MCF 10A (cell line): ENCODE measurements around the gene ACIN1. TPM values are rescaled to one million over a fixed set of nuclear protein-coding genes. Genes with fewer than 3 reads are reported as not detected.

Experiments
- Bru-seq: library from RNA; stranded (reverse); fragments of 400-500 nt; gene quantifications from one replicate; lab custom pipeline; 2021; lab: Mats Ljungman, UMichigan
- BruChase-seq, 2 experiments: library from RNA; stranded (reverse); fragments of 400-500 nt; gene quantifications; one replicate each; lab custom pipeline; 2021; lab: Mats Ljungman, UMichigan
- BruUV-seq: library from RNA; stranded (reverse); fragments of 400-500 nt; replicated peaks from 2 replicates; lab custom pipeline; 2021; lab: Mats Ljungman, UMichigan
- CTCF ChIA-PET: fragments of 300-600 bp; sonication (Branson Sonifier 250); formaldehyde crosslinking; extraction: SDS; loops from one replicate; lab custom pipeline; 2021; ENCODE audit warnings: antibody characterized with exemption, inconsistent platforms; lab: Yijun Ruan, JAX
- POLR2A ChIA-PET: fragments of 300-600, 350-650 bp; sonication (Branson Sonifier 250); formaldehyde crosslinking; extraction: SDS; loops from one replicate; lab custom pipeline; 2020; ENCODE audit warnings: antibody characterized with exemption, inconsistent platforms; lab: Yijun Ruan, JAX
- DNase-seq: peaks from one replicate; pipeline ENCODE4 v3.0.0-alpha.2; 2018; ENCODE audit not compliant: unreplicated experiment
- H3K27ac Mint-ChIP-seq: one replicate; pipeline ENCODE4 v1.8.0; 2022; ENCODE audit warnings: mild to moderate bottlenecking, low read depth, mixed read lengths; ENCODE audit not compliant: unreplicated experiment
- H3K27me3 Mint-ChIP-seq: one replicate; pipeline ENCODE4 v1.8.0; 2022; ENCODE audit warnings: mixed read lengths; ENCODE audit not compliant: insufficient read depth, unreplicated experiment
- H3K36me3 Mint-ChIP-seq: one replicate; pipeline ENCODE4 v1.8.0; 2022; ENCODE audit warnings: mild to moderate bottlenecking, moderate library complexity, mixed read lengths; ENCODE audit not compliant: insufficient read depth, unreplicated experiment
- H3K4me1 Mint-ChIP-seq: one replicate; pipeline ENCODE4 v1.8.0; 2022; ENCODE audit warnings: mixed read lengths; ENCODE audit not compliant: insufficient read depth, unreplicated experiment
- H3K4me3 Mint-ChIP-seq: one replicate; pipeline ENCODE4 v1.8.0; 2022; ENCODE audit warnings: mild to moderate bottlenecking, moderate library complexity, mixed read lengths; ENCODE audit not compliant: unreplicated experiment
- H3K9me3 Mint-ChIP-seq: one replicate; pipeline ENCODE4 v1.8.0; 2022; ENCODE audit warnings: mixed read lengths; ENCODE audit not compliant: unreplicated experiment
- intact Hi-C: fragments of 100-400 bp; cut with micrococcal nuclease; formaldehyde crosslinking; loops from 2 replicates; pipeline ENCODE4 v1.14.1; 2022
- long read RNA-seq: library from polyadenylated mRNA; stranded (forward); transcript quantifications from one replicate; pipeline ENCODE4 v2.0.0, GENCODE V29; 2022
- total RNA-seq: library from RNA; stranded (reverse); gene quantifications from 2 replicates; pipeline ENCODE4 v1.2.3, GENCODE V29; 2022
- TF ChIP-seq, protein P1 (sequence below): fragments of 200-600 bp; IDR thresholded peaks from one replicate; pipeline ENCODE4 v1.8.0; 2022; ENCODE audit warnings: antibody characterized with exemption, mild to moderate bottlenecking; ENCODE audit not compliant: unreplicated experiment

The ACIN1 gene, protein sequence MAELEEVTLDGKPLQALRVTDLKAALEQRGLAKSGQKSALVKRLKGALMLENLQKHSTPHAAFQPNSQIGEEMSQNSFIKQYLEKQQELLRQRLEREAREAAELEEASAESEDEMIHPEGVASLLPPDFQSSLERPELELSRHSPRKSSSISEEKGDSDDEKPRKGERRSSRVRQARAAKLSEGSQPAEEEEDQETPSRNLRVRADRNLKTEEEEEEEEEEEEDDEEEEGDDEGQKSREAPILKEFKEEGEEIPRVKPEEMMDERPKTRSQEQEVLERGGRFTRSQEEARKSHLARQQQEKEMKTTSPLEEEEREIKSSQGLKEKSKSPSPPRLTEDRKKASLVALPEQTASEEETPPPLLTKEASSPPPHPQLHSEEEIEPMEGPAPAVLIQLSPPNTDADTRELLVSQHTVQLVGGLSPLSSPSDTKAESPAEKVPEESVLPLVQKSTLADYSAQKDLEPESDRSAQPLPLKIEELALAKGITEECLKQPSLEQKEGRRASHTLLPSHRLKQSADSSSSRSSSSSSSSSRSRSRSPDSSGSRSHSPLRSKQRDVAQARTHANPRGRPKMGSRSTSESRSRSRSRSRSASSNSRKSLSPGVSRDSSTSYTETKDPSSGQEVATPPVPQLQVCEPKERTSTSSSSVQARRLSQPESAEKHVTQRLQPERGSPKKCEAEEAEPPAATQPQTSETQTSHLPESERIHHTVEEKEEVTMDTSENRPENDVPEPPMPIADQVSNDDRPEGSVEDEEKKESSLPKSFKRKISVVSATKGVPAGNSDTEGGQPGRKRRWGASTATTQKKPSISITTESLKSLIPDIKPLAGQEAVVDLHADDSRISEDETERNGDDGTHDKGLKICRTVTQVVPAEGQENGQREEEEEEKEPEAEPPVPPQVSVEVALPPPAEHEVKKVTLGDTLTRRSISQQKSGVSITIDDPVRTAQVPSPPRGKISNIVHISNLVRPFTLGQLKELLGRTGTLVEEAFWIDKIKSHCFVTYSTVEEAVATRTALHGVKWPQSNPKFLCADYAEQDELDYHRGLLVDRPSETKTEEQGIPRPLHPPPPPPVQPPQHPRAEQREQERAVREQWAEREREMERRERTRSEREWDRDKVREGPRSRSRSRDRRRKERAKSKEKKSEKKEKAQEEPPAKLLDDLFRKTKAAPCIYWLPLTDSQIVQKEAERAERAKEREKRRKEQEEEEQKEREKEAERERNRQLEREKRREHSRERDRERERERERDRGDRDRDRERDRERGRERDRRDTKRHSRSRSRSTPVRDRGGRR
- total RNA-seq: 197 and 213 TPM in 2 replicates
- percentile 92 among the genes with signal in this experiment for Bru-seq, nascent RNA
- percentile 93 among the genes with signal in this experiment for BruChase-seq, experiment 1, labeled RNA remaining after a 6-hour chase
- percentile 95 among the genes with signal in this experiment for BruChase-seq, experiment 2, labeled RNA remaining after a 2-hour chase
- long read RNA-seq, full-length matches to known transcripts: 30 of 89 reads
- long read RNA-seq, partial matches to known transcripts: 32 of 89 reads
- long read RNA-seq, other reads (novel, unspliced or antisense): 27 of 89 reads

DNA sequence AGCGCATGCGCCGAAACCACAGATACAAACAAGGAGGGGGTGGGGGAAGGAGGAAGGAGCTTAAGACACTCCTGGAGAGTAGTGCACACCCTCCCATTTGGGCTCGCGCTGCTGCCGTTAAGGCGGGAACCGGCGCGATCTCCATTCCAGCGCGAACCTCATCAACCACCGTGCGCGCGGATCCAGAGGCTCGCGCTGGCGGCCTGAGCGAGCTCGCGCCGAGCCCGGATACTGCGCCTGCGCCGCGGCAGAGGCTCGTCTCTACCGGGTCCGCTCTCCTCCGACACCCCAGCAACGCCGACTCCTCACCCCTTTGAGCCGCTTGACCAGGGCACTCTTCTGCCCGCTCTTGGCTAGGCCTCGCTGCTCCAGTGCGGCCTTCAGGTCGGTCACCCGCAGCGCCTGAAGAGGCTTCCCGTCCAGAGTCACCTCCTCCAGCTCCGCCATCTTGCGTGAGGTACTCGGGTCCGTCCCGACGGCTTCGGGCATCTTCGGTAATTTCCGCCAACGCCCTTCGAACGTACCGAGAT is at the start of gene ACIN1:
Gene ACIN1 (minus strand): TSS at position 471 of the 530 bp plus-strand sequence. CDS start 24 bp downstream, at position 447.
- Mint-ChIP-seq H3K36me3 (peaks cover 60% of the 10 kb centered on the region), H3K27me3 (no peaks in the 10 kb centered on the region), H3K4me3 (no peak within 1 kb of the TSS), H3K4me1 (peaks cover 21% of the 10 kb centered on the region), H3K9me3 (no peaks in the 10 kb centered on the region), H3K27ac (no peak within 1 kb of the TSS)
- TF ChIP-seq, protein P1, sequence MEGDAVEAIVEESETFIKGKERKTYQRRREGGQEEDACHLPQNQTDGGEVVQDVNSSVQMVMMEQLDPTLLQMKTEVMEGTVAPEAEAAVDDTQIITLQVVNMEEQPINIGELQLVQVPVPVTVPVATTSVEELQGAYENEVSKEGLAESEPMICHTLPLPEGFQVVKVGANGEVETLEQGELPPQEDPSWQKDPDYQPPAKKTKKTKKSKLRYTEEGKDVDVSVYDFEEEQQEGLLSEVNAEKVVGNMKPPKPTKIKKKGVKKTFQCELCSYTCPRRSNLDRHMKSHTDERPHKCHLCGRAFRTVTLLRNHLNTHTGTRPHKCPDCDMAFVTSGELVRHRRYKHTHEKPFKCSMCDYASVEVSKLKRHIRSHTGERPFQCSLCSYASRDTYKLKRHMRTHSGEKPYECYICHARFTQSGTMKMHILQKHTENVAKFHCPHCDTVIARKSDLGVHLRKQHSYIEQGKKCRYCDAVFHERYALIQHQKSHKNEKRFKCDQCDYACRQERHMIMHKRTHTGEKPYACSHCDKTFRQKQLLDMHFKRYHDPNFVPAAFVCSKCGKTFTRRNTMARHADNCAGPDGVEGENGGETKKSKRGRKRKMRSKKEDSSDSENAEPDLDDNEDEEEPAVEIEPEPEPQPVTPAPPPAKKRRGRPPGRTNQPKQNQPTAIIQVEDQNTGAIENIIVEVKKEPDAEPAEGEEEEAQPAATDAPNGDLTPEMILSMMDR: no peak
- intact Hi-C loops: loop anchor here (2.0 kb wide), 2 partner anchors 16 to 60 kb away; no protein-coding TSS in a partner anchor
- TSS peak; percentile 51 for BruUV-seq
- POLR2A ChIA-PET: interaction anchor here (0.5 to 3.8 kb wide), 62 partner anchors 8 to 1639 kb away, joined by 3 to 74 read pairs (median 5); partner anchors contain the start of genes AJUBA, CHD8, DAD1 and DCAF11
- peak; percentile 79 for DNase-seq
- CTCF ChIA-PET: interaction anchor here (0.6 to 3.7 kb wide), 16 partner anchors 15 to 939 kb away, joined by 3 to 54 read pairs (median 6); partner anchors contain the start of gene CDH24

DNA sequence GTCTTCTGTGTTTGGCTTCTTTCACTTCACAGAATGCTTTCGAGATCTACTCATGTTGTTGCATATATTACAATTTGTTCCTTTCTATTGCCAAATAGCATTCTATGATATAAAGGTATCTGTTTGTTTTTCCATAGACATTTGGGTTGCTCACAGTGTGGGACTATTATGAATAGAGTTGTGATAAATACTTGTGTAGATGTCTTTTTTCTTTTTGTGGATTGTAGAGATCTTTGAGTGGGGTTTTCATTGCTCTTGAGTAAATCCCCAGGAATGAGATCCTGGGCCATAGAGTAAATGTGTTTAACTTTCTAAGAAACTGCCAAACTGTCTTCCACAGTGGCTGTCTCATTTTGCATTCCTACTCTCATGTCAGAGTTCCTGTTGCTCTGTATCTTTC is 49.0 kb upstream of the ACIN1 start:
- no TSS peak for BruUV-seq
- POLR2A ChIA-PET: interaction anchor here (0.6 to 3.2 kb wide), 6 partner anchors 9 to 49 kb away, joined by 3 to 12 read pairs (median 7); partner anchors contain the start of genes ACIN1 and C14orf119
- intact Hi-C loops: no loop called here

DNA sequence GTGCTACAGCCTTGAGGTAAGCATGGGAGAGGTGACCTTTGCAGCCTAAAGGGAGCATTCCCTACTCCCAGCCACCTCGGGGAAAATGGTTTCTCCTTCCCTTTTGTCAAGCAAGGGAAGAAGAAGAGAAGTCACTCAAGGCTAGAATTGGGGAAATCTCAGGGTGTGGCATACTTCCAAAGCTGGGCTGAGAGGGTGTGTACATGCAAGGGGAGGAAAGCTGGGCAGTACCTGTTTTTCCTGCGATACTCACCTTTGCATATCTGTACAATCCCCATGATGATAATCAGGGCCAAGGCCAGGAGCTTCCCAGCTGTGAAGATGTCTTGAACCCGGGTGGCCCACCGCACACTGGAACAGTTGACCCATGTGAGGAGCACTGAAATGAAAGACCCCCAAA is 47.9 kb upstream of the ACIN1 start:
- POLR2A ChIA-PET: interaction anchor here (0.6 to 2.3 kb wide), 12 partner anchors 9 to 48 kb away, joined by 3 to 12 read pairs (median 6); partner anchors contain the start of genes ACIN1 and C14orf119
- Mint-ChIP-seq H3K4me3 (no peak overlapping the region), H3K4me1 (peaks cover 59% of the 10 kb centered on the region), H3K36me3 (no peaks in the 10 kb centered on the region), H3K27me3 (no peaks in the 10 kb centered on the region), H3K27ac (peak overlapping the region; percentile 83), H3K9me3 (no peaks in the 10 kb centered on the region)
- no TSS peak for BruUV-seq
- TF ChIP-seq, protein P1: no peak
- CTCF ChIA-PET: interaction anchor here (1.1 to 5.8 kb wide), 7 partner anchors 9 to 74 kb away, joined by 3 to 39 read pairs (median 6); no protein-coding TSS in a partner anchor
- DNase-seq: no peak
- intact Hi-C loops: no loop called here

More for the DNA sequence above, 49.0 kb upstream of the ACIN1 start:
- no peak overlapping the region for H3K27ac Mint-ChIP-seq
- no peaks in the 10 kb centered on the region for H3K27me3 Mint-ChIP-seq
- no peak overlapping the region for H3K4me3 Mint-ChIP-seq
- H3K36me3 Mint-ChIP-seq: no peaks in the 10 kb centered on the region
- peaks cover 50% of the 10 kb centered on the region for H3K4me1 Mint-ChIP-seq
- CTCF ChIA-PET: interaction anchor here (0.8 to 3.1 kb wide), 5 partner anchors 8 to 74 kb away, joined by 3 to 20 read pairs (median 4); no protein-coding TSS in a partner anchor
- DNase-seq: no peak
- H3K9me3 Mint-ChIP-seq: no peaks in the 10 kb centered on the region
- TF ChIP-seq, protein P1: no peak
